ENCODE measurements around the gene TSPEAR. TPM values are rescaled to one million over a fixed set of nuclear protein-coding genes. Genes with fewer than 3 reads are reported as not detected.

Gene TSPEAR
- total RNA-seq, 1 donor: not detected

GRCh38 chr21:44544566-44544965, 166.8 kb downstream of the TSPEAR start:
- Histone ChIP-seq H4K20me1 (ENCODE audit: insufficient read depth, low read length) (no peaks in the 10 kb centered on the region), H3K79me2 (ENCODE audit: insufficient read depth, low read length) (no peaks in the 10 kb centered on the region), H3K27me3 (ENCODE audit: insufficient read depth, low read length) (peaks cover 2% of the 10 kb centered on the region), H3K27ac (ENCODE audit: low read depth, low read length) (no peak overlapping the region), H3K9me3 (ENCODE audit: low read depth, low read length) (no peaks in the 10 kb centered on the region), H3K4me3 (ENCODE audit: insufficient read depth, low read length) (no peak overlapping the region), H2AFZ (ENCODE audit: low read length) (no peak overlapping the region), H3K36me3 (ENCODE audit: insufficient read depth, low read length) (no peaks in the 10 kb centered on the region), H3K4me1 (ENCODE audit: insufficient read depth, low read length) (no peaks in the 10 kb centered on the region), H3K4me2 (ENCODE audit: insufficient read depth, low read length) (no peak overlapping the region)
- no peak for TF ChIP-seq CTCF (IDR thresholded peaks at IDR 0.05; ENCODE audit: extremely low read depth, low read depth, low read length)
- no peak for DNase-seq (ENCODE audit: insufficient read length, low spot score, missing footprints)

- Histone ChIP-seq H3K4me1 (ENCODE audit: insufficient read depth, low read length) (no peaks in the 10 kb centered on the region), H3K4me3 (ENCODE audit: insufficient read depth, low read length) (no peak overlapping the region), H2AFZ (ENCODE audit: low read length) (no peak overlapping the region), H3K27ac (ENCODE audit: low read depth, low read length) (no peak overlapping the region), H3K27me3 (ENCODE audit: insufficient read depth, low read length) (no peaks in the 10 kb centered on the region), H3K79me2 (ENCODE audit: insufficient read depth, low read length) (no peaks in the 10 kb centered on the region), H3K9me3 (ENCODE audit: low read depth, low read length) (no peaks in the 10 kb centered on the region), H4K20me1 (ENCODE audit: insufficient read depth, low read length) (no peaks in the 10 kb centered on the region), H3K36me3 (ENCODE audit: insufficient read depth, low read length) (no peaks in the 10 kb centered on the region), H3K4me2 (ENCODE audit: insufficient read depth, low read length) (no peak overlapping the region)
- TF ChIP-seq CTCF (IDR thresholded peaks at IDR 0.05; ENCODE audit: extremely low read depth, low read depth, low read length): no peak
- peak; percentile 22 for DNase-seq (ENCODE audit: insufficient read length, low spot score, missing footprints)
Observed at GRCh38 chr21:44542716-44543115, 168.7 kb downstream of the TSPEAR start.

- no peak for TF ChIP-seq CTCF (IDR thresholded peaks at IDR 0.05; ENCODE audit: extremely low read depth, low read depth, low read length)
- Histone ChIP-seq H3K9me3 (ENCODE audit: low read depth, low read length) (no peaks in the 10 kb centered on the region), H3K27me3 (ENCODE audit: insufficient read depth, low read length) (no peaks in the 10 kb centered on the region), H3K4me3 (ENCODE audit: insufficient read depth, low read length) (no peak overlapping the region), H4K20me1 (ENCODE audit: insufficient read depth, low read length) (no peaks in the 10 kb centered on the region), H3K4me2 (ENCODE audit: insufficient read depth, low read length) (no peak overlapping the region), H2AFZ (ENCODE audit: low read length) (no peak overlapping the region), H3K36me3 (ENCODE audit: insufficient read depth, low read length) (no peaks in the 10 kb centered on the region), H3K4me1 (ENCODE audit: insufficient read depth, low read length) (no peaks in the 10 kb centered on the region), H3K27ac (ENCODE audit: low read depth, low read length) (no peak overlapping the region), H3K79me2 (ENCODE audit: insufficient read depth, low read length) (no peaks in the 10 kb centered on the region)
- DNase-seq (ENCODE audit: insufficient read length, low spot score, missing footprints): peak; percentile 73
Observed at GRCh38 chr21:44540741-44541288, 170.6 kb downstream of the TSPEAR start.

DNA sequence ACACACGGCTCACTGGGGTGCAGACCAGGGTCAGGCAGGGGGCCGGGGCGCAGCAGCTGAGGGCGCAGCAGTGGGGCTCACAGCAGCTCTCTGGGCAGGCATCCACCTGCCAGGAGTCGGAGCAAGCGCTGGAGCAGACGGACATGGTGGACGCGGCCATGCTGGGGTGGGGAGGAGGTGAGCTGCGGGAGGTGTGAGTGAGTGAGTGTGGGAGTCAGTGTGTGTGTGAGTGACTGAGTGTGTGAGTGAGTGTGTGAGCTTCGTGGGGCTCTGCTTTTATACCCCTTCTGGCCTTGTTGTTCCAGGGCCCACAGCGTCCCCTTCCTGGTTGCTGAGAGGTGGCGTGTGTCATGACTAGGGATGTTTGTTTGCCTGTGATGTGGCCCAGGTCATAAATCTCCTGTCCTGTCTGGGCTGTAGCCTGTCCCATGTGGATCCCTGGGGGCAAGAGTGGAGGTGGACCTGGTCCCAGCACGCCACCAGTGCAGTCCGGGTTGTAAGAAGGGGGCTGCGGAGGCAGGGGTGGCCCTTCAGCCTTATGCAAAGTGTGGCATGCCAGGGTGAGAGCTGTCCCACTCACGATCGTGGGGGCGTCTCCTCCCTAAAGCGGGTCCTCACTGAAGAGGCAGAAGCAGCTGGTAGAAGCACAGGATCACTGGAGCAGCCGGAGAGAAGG, 171.2 kb downstream of the TSPEAR start, which contains the start of gene KRTAP10-1:
Gene KRTAP10-1, minus strand, starts transcription at position 205 of the 676 bp plus-strand sequence. Its CDS starts 45 bp downstream, at position 160.
- Histone ChIP-seq H3K79me2 (ENCODE audit: insufficient read depth, low read length) (no peaks in the 10 kb centered on the region), H3K27ac (ENCODE audit: low read depth, low read length) (no peak within 1 kb of the TSS), H3K4me2 (ENCODE audit: insufficient read depth, low read length) (no peak within 1 kb of the TSS), H3K4me3 (ENCODE audit: insufficient read depth, low read length) (no peak within 1 kb of the TSS), H3K36me3 (ENCODE audit: insufficient read depth, low read length) (no peaks in the 10 kb centered on the region), H4K20me1 (ENCODE audit: insufficient read depth, low read length) (no peaks in the 10 kb centered on the region), H3K9me3 (ENCODE audit: low read depth, low read length) (no peaks in the 10 kb centered on the region), H3K4me1 (ENCODE audit: insufficient read depth, low read length) (no peaks in the 10 kb centered on the region), H3K27me3 (ENCODE audit: insufficient read depth, low read length) (no peaks in the 10 kb centered on the region), H2AFZ (ENCODE audit: low read length) (no peak within 1 kb of the TSS)
- no peak for TF ChIP-seq CTCF (IDR thresholded peaks at IDR 0.05; ENCODE audit: extremely low read depth, low read depth, low read length)
- DNase-seq (ENCODE audit: insufficient read length, low spot score, missing footprints): peak; percentile 18

Data from osteoblast (primary cell).